NCI-H446 treated with DMSO at 0.1 percent for 48 hours (cell line): ENCODE data around the gene LAMP5.

Experiments used
- DNase-seq: peaks from one replicate; lab custom pipeline; 2025; lab: John Stamatoyannopoulos, UW

The LAMP5 gene

GRCh38 chr20:9514461-9515213 lies at the start of gene LAMP5:
TSS of gene LAMP5 (plus strand) at chr20:9514590. CDS start at chr20:9514853, 263 bp downstream.
- DNase-seq: peak; percentile 35

- peak; percentile 31 for DNase-seq
Observed at GRCh38 chr20:9467995-9468394, 46.4 kb upstream of the LAMP5 start.

GRCh38 chr20:9474835-9475415 lies 39.5 kb upstream of the LAMP5 start:
- peak; percentile 34 for DNase-seq

GRCh38 chr20:9475456-9475855 lies 38.9 kb upstream of the LAMP5 start:
- DNase-seq: no peak

- no peak for DNase-seq
Observed at GRCh38 chr20:9476174-9476573, 38.2 kb upstream of the LAMP5 start.

- no peak for DNase-seq
Observed at GRCh38 chr20:9476637-9477036, 37.8 kb upstream of the LAMP5 start.

- no peak for DNase-seq
Observed at GRCh38 chr20:9478771-9479170, 35.6 kb upstream of the LAMP5 start.

GRCh38 chr20:9480066-9480465 lies 34.3 kb upstream of the LAMP5 start:
- peak; percentile 84 for DNase-seq

- no peak for DNase-seq
Observed at GRCh38 chr20:9482180-9482579, 32.2 kb upstream of the LAMP5 start.

- DNase-seq: peak; percentile 36
Observed at GRCh38 chr20:9483131-9483530, 31.3 kb upstream of the LAMP5 start.

GRCh38 chr20:9485614-9486340 lies 28.6 kb upstream of the LAMP5 start:
- no peak for DNase-seq

- DNase-seq: no peak
Observed at GRCh38 chr20:9487231-9487630, 27.2 kb upstream of the LAMP5 start.

- DNase-seq: no peak
Observed at GRCh38 chr20:9488063-9488462, 26.3 kb upstream of the LAMP5 start.

- no peak for DNase-seq
Observed at GRCh38 chr20:9490161-9490560, 24.2 kb upstream of the LAMP5 start.

- DNase-seq: no peak
Observed at GRCh38 chr20:9490631-9491030, 23.8 kb upstream of the LAMP5 start.

GRCh38 chr20:9491324-9491723 lies 23.1 kb upstream of the LAMP5 start:
- no peak for DNase-seq

GRCh38 chr20:9492067-9492466 lies 22.3 kb upstream of the LAMP5 start:
- no peak for DNase-seq

GRCh38 chr20:9493803-9494202 lies 20.6 kb upstream of the LAMP5 start:
- DNase-seq: peak; percentile 74

- DNase-seq: peak; percentile 80
Observed at GRCh38 chr20:9495701-9496100, 18.7 kb upstream of the LAMP5 start.

GRCh38 chr20:9496155-9496554 lies 18.2 kb upstream of the LAMP5 start:
- DNase-seq: no peak

- DNase-seq: no peak
Observed at GRCh38 chr20:9498322-9498721, 16.1 kb upstream of the LAMP5 start.

- DNase-seq: no peak
Observed at GRCh38 chr20:9499126-9499899, 15.1 kb upstream of the LAMP5 start.
